GM18520 (cell line): ENCODE results near the gene GOLGA3.

Experiments used
- ATAC-seq: cut with Tn5 transposase; IDR thresholded peaks from one replicate; pipeline ENCODE4 v1.9.1; 2021; ENCODE audit not compliant: unreplicated experiment

The GOLGA3 gene

DNA sequence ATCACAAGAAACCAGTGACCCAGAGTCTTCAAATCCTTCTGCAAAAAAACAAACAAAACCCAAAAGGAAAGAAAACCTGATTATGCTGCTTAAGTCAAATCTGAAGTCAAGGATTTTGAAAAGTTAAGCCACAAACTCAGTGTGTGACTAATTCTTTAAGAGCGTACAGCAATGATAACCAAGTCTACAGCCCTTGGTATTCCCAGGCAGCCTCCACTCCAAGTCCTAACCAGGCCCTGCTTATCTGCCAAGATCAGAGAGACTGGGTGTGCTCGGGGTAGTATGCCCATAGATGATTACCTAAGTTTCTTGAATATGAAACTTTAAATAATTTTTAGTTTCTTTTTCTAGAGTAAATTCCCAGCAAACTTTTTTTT lies 104.9 kb downstream of the GOLGA3 start:
- ATAC-seq = no peak

DNA sequence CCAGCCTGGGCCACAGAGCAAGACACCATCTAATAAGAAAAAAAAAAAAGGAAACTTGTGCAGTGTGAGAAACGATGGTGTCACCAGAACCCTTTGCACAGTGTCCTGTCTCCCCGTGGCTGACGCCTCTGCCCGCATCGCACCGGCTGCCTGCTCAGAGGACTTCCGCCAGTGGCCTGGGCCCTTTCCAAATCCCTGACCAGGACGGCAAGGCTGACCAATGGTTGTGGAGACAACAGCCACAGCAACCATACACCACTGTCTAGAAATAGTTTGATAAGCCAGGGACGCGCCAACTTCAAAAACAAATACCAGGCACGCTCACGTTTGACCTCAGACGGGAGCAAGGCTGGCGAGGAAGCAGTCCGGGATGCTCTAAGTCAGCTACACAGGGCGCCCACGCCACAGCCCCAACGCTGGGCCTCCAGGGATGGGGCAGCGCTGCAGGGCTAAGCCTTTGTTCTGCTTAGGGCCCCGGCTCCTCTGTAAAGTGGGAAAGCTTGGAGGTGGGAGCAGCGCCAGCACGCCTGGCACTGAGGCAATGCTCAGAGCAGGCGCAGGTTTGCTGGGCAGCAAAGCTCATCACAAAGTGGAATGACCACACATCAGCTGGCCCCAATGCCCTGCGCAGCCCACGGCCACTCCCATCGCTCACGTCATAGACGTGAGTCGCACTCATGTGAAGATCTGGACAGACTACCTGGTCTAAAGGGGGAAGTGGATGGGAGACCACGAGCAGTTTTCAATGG lies 105.5 kb downstream of the GOLGA3 start:
- no peak for ATAC-seq

DNA sequence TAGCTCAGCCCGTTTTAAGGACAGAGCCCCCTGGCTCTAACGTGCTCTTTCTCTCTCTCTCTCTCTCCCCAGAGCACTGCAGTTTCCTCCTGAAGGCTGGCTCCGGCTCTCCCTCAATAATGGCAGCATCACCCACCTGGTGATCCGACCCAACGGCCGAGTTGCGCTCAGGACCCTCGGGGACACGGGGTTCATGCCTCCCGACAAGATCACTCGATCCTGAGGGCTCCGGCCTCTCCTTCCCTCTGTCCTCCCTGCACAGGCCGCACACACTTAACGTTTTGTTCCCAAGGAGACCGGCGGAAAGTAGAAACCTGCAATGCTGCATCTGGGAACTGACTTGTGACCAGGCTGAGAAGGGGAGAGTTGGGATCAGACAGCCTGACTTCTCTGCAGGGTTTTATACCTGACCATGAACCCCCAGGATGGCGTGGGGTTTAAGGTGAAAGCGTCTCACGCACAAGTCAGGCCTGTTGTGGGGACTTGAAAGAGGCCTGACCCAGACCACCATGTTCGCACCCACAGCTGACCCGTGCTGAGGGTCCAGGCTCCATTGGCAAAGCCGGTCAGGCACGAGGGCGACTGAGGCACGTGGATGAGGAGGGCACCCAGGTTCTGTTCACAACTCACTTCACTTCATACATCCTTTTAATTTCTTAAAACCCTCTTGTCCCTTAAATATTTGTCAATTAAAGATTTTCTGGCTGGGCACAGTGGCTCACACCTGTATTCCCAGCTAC lies 107.9 kb downstream of the GOLGA3 start:
- ATAC-seq = no peak

DNA sequence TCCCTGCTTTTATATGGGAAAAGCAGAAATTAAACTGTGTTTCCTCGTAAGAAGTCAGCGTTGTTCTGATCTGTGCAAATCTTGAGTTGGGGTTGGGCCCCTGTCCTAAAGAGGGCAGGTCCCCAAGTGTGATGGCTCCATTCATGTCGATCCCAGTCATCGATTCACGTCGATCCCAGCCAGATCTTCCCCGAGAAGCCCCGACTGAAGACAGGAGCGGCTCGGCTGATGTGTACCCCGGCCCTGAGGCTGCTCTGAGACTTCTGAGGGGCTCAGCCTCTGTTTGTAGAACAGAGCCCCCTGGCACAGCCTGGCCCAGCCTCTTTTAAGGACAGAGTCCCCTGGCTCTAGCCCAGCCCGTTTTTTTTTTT lies 108.7 kb downstream of the GOLGA3 start:
- no peak for ATAC-seq

DNA sequence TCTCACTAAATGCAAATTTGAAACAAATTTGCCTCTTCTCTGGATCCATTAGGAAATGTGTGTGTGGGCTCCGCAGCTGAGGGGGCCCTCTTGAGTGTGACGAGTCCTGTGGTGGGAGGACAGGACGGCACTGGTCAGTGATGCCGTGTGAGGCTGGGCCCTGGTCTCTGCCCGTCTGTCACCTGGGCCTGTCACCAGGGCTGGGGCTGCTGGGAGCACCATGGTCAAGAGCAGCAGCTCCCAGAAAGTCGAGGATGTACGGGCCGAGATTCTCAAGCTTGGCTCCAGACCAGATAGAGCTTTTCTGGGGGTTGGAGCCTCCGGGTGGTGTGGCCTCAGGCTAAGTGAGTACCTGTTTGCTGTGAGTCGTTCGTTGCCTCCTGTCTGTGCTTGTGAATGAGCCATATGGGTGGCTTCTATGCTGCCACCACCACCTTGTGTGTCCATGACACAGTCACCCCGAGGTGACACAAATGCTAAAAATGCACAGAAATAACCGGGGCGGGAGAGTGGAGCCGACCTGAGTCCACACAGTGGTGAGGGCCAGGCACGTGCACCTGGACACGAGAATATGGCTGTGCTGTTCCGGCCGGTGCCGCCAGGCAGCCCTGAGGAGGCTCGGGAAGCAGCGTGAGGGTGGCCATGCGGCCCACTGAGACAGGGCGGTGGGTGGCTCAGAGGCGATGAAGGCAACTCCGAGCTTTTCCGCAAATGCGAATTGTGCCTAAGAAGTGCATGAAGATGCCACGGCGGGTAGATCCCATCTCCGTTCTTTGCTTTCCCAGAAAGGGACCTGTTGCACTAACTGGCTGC lies 109.3 kb downstream of the GOLGA3 start:
- no peak for ATAC-seq
